ENCODE data around the gene DCTN4. TPM values are rescaled to one million over a fixed set of nuclear protein-coding genes. Genes with fewer than 3 reads are reported as not detected.

DCTN4 gene
- total and polyA plus RNA-seq, 9 of the 15 experiments (the other 6 are each of a cell fraction or from before 2014, with no cell fraction given), result 20.4 to 64.9 (median 49.9) TPM

DNA sequence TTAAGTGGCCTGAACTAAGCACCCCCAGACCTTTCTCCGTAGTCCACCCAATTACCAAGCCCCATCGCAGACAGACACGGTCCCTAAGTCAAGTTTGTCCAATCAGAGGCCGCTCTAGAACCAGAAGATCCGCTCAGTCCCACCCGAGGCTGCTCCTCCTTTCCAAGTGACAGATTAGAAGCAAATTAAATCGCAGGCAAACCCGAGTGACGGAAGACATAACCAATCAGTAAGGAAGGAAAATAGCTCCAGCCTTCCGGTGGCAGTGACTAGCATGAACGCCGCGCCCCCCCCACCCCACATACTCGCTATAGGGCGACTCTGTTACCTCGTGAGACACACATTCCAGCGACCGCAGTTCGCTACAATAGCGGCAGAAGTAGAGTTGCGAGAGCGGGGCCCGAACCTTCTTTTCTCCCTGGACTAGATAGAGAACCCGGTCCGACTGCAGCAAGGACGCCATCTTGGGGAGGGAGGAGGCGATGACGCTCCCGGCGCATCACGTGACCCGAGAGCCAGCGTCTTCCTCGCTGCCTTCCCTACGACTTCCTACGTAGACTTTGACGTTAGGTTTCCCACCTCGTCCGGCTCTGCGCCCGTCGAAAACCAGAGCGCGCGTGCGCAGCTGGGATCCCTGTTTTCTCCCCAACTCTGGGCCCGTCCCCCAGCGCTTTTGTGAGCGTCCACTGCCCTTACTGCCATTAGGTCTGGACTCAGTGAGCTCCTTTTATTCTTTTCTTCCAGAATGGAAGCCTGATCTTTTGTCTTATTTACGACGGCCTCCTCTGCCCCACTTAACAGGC lies at the start of gene DCTN4 (continued):
- TF ChIP-seq NR2C1 (IDR thresholded peaks at IDR 0.05), result peak; percentile 66; the same call in 1 of the 2 replicates
- TF ChIP-seq NR2C1 (tag; IDR thresholded peaks at IDR 0.05), result no peak
- TF ChIP-seq, protein P1, sequence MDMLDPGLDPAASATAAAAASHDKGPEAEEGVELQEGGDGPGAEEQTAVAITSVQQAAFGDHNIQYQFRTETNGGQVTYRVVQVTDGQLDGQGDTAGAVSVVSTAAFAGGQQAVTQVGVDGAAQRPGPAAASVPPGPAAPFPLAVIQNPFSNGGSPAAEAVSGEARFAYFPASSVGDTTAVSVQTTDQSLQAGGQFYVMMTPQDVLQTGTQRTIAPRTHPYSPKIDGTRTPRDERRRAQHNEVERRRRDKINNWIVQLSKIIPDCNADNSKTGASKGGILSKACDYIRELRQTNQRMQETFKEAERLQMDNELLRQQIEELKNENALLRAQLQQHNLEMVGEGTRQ (CRISPR knock-in tag; IDR thresholded peaks at IDR 0.05), result peak; percentile 98
- peak in 1 of 2 experiments; percentile 57; a peak in 1 of 4 replicates for TF ChIP-seq KDM4B (IDR thresholded peaks at IDR 0.05; ENCODE audit: borderline replicate concordance in 2 of 2, low read depth in 1 of 2)
- peak; percentile 72; the same call in 1 of the 2 replicates for TF ChIP-seq ZFX (CRISPR knock-in tag; IDR thresholded peaks at IDR 0.05)
- TF ChIP-seq, protein P2, sequence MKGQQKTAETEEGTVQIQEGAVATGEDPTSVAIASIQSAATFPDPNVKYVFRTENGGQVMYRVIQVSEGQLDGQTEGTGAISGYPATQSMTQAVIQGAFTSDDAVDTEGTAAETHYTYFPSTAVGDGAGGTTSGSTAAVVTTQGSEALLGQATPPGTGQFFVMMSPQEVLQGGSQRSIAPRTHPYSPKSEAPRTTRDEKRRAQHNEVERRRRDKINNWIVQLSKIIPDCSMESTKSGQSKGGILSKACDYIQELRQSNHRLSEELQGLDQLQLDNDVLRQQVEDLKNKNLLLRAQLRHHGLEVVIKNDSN (CRISPR knock-in tag; IDR thresholded peaks at IDR 0.05), result peak; percentile 99
- 0 out of 2 replicates have a peak, but pooled peaks have one; percentile 28 for TF ChIP-seq ZNF436 (CRISPR knock-in tag; IDR thresholded peaks at IDR 0.05)
- TF ChIP-seq RBBP5 (IDR thresholded peaks at IDR 0.05; ENCODE audit: borderline replicate concordance, insufficient read depth, low read length, poor library complexity, severe bottlenecking), result peak; percentile 97
- TF ChIP-seq RB1 (IDR thresholded peaks at IDR 0.05; ENCODE audit: low read depth), result peak; percentile 37
- peak; percentile 97 for TF ChIP-seq TAF9B (IDR thresholded peaks at IDR 0.05; ENCODE audit: partially characterized antibody)
- TF ChIP-seq, protein P3, sequence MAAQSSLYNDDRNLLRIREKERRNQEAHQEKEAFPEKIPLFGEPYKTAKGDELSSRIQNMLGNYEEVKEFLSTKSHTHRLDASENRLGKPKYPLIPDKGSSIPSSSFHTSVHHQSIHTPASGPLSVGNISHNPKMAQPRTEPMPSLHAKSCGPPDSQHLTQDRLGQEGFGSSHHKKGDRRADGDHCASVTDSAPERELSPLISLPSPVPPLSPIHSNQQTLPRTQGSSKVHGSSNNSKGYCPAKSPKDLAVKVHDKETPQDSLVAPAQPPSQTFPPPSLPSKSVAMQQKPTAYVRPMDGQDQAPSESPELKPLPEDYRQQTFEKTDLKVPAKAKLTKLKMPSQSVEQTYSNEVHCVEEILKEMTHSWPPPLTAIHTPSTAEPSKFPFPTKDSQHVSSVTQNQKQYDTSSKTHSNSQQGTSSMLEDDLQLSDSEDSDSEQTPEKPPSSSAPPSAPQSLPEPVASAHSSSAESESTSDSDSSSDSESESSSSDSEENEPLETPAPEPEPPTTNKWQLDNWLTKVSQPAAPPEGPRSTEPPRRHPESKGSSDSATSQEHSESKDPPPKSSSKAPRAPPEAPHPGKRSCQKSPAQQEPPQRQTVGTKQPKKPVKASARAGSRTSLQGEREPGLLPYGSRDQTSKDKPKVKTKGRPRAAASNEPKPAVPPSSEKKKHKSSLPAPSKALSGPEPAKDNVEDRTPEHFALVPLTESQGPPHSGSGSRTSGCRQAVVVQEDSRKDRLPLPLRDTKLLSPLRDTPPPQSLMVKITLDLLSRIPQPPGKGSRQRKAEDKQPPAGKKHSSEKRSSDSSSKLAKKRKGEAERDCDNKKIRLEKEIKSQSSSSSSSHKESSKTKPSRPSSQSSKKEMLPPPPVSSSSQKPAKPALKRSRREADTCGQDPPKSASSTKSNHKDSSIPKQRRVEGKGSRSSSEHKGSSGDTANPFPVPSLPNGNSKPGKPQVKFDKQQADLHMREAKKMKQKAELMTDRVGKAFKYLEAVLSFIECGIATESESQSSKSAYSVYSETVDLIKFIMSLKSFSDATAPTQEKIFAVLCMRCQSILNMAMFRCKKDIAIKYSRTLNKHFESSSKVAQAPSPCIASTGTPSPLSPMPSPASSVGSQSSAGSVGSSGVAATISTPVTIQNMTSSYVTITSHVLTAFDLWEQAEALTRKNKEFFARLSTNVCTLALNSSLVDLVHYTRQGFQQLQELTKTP (IDR thresholded peaks at IDR 0.05; ENCODE audit: low read depth in 1 of 2, partially characterized antibody in 2 of 2), result peak in 1 of 2 experiments; percentile 91
- TF ChIP-seq, protein P4, sequence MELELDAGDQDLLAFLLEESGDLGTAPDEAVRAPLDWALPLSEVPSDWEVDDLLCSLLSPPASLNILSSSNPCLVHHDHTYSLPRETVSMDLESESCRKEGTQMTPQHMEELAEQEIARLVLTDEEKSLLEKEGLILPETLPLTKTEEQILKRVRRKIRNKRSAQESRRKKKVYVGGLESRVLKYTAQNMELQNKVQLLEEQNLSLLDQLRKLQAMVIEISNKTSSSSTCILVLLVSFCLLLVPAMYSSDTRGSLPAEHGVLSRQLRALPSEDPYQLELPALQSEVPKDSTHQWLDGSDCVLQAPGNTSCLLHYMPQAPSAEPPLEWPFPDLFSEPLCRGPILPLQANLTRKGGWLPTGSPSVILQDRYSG (tag; conservative IDR thresholded peaks at IDR 0.05; ENCODE audit: low read depth), result peak; percentile 74; the same call in 1 of the 2 replicates
- 0 out of 2 replicates have a peak, but pooled peaks have one; percentile 10 for TF ChIP-seq RHOXF2B (CRISPR knock-in tag; conservative IDR thresholded peaks at IDR 0.05)
- peak; percentile 9; the same call in 1 of the 2 replicates for TF ChIP-seq CBFA2T3 (IDR thresholded peaks at IDR 0.05)
- TF ChIP-seq CHD2 (IDR thresholded peaks at IDR 0.05; ENCODE audit: low read depth, low read length), result peak; percentile 76
- TF ChIP-seq HLTF (IDR thresholded peaks at IDR 0.05), result no peak
- TF ChIP-seq CC2D1A (IDR thresholded peaks at IDR 0.05), result peak; percentile 88
- TF ChIP-seq SP2 (IDR thresholded peaks at IDR 0.05; ENCODE audit: extremely low read depth, low read depth, low read length, poor library complexity, severe bottlenecking), result peak; percentile 86
- TF ChIP-seq FIP1L1 (IDR thresholded peaks at IDR 0.05; ENCODE audit: low read depth, low read length, poor library complexity, severe bottlenecking), result no peak
- TF ChIP-seq, protein P5, sequence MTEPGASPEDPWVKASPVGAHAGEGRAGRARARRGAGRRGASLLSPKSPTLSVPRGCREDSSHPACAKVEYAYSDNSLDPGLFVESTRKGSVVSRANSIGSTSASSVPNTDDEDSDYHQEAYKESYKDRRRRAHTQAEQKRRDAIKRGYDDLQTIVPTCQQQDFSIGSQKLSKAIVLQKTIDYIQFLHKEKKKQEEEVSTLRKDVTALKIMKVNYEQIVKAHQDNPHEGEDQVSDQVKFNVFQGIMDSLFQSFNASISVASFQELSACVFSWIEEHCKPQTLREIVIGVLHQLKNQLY (CRISPR knock-in tag; conservative IDR thresholded peaks at IDR 0.05), result no peak
